Stimulated activated CD4-positive, alpha-beta T cell treated with anti-CD3 and anti-CD28 coated beads, Interleukin-2, amount 100 ng/mL, for 4 hours (primary cell): ENCODE data around the gene ATP8A2.

Source experiments
- DNase-seq: peaks from one replicate; pipeline ENCODE4 v3.0.0-alpha.2; 2020; ENCODE audit warnings: low read depth

The ATP8A2 gene

DNA sequence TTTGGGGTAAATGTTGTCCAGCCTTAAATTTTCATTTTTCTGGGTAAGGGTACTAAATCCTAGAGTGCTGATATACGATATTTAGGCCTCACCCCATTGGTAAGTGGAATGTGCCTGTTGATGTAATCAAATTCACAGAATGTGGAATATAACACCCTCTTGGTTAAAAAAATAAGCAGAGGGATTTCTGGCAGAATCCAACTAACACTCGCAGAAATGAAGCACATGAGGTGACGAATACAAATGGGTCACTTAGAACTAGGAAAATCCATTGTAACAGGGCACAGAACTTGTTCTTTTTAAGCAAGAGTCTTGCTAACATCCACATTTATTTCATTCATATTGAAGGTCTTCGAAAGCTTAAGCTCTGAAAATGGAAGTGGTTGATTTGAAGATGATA lies 359.8 kb downstream of the ATP8A2 start:
- DNase-seq, result no peak

- DNase-seq, result no peak
Measured at GRCh38 chr13:25732111-25732865, 360.5 kb downstream of the ATP8A2 start.

GRCh38 chr13:25733001-25733491 lies 361.3 kb downstream of the ATP8A2 start:
- DNase-seq, result no peak

- no peak for DNase-seq
Measured at GRCh38 chr13:25733696-25734435, 362.1 kb downstream of the ATP8A2 start.

DNA sequence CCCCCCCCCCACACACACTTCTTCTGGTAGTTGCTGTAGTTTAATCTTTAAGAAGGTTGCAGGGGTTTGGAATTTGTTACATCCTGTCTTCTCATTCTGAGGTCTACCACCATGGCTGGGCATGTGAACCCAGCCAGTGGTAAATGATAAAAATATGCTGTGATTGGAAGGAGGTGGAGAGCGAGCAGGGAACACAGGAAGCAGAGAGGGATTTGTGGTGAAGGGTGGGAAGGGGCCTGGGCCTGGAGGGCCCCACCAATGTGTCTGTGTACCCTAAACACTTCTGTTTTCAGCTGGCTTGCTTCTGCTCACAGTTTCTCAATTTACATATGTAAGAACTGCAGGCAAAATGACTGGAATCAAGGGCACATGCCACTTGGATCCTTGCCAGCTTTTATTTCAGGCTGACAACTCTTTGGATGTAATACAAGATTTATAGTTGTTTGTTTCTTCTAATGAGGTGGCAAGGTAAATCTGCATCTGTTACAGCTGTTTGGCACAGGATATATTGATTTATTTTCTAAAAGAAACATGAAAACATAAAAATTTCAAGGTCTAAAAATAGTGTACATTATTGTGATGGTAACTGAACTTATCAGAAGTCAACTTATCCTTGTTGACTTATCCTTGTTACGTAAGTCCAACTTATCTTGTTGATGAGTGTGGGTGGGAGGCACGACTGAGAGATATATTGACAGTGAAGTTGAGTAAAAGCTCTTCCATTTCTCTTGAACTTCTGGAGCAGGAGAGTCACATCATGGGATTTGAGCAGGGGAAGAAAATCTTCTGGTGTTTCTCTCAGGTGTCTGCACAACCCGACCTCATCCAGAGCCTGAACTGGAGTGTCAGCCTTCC lies 366.8 kb downstream of the ATP8A2 start:
- DNase-seq, result no peak

GRCh38 chr13:25739376-25739775 lies 367.6 kb downstream of the ATP8A2 start:
- DNase-seq, result no peak

- DNase-seq, result no peak
Measured at GRCh38 chr13:25741796-25742195, 370.0 kb downstream of the ATP8A2 start.

DNA sequence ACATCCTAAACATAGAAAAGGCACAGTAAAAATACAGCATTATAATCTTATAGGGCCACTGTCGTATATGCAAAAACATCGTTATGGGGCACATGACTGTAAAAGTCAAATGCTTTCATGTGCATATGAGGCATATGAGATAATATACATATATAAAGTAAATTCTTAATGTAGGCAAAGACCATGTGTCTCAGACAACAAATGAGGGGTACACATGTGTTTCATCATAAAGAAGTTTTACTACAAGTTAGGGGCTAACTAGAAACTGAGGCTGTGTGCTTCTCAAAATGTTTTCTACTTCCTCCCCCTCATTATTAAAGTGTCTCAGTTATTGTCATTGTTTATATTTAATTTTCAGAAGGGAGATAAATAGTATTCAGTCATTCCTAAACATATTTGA lies 370.4 kb downstream of the ATP8A2 start:
- no peak for DNase-seq

DNA sequence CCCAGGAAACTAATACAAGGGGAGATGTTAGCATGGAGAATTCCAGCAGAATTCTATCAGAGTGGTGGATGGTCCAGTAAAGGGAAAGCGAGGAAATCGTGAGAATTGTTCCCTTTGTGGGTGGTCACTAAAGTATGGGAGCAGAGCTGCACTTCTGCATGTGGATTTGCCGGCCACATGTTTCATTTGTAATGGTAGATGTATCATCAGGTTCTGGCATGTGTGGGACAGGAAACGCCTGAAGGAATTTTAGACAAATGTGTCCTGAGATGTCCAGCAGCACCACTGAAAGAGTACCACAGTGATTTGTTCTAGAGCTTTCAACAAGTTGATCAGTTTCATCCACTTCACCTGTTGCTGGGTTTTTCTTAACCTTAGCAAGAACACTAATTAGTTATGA lies 371.6 kb downstream of the ATP8A2 start:
- no peak for DNase-seq

DNA sequence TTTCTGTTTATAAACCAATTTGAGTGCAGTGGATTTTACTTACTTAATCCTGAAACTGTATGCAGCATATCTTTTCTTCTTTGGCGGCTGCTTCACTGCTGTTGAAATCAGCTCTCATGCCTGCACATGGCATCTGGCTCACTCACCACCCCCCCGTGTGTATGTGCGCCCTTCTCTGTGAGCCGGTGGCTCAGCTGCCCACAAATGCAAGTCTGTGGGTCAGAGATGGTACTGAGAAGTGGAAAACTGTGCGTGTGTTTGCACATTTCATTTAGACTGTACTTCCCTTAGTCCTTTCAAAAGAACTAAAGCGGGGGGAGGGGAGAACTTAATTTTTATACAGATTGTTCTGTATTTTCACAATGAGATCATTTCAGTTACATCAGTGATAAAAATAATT lies 372.4 kb downstream of the ATP8A2 start:
- DNase-seq, result no peak

DNA sequence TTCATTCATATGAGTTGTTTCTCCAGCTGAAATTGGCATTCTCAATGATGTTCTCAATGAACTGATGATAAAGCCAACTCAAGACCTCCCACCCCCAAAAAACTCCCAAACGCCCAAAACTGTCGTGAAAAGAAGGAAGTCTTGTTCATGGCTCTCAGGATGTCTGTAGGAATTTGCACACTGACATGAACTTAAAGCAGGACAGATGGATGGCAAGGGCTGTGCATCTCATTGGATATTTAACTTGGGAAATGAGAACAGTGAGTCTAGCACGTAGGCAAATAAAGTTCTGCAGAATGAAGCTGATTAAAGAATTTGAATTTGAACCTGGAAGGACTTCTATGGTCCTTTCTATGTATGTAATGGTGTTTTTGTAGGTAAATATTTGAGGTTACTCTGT lies 374.4 kb downstream of the ATP8A2 start:
- DNase-seq, result no peak

GRCh38 chr13:25752957-25753551 lies 381.3 kb downstream of the ATP8A2 start:
- no peak for DNase-seq

DNA sequence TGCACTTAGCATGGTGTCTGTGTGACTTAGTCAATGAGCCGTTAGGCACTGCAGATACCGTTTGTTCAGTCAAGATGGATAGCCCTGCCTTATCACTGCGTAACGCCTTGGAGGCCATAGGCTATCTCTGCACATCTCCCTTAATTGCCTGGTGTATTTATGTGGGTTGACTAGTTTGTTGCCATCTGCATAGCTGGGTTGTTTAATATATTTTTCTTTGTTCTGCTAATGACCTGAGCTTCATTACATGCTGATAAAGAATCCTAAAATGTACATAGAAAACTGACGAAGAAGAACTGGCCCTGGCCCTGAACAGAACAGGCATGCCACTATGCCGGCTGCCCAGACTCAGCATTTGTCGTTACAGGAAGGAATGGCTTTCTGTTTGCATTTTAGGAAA lies 382.2 kb downstream of the ATP8A2 start:
- DNase-seq, result no peak

GRCh38 chr13:25756251-25756650 lies 384.5 kb downstream of the ATP8A2 start:
- DNase-seq, result no peak

- no peak for DNase-seq
Measured at GRCh38 chr13:25756912-25757311, 385.1 kb downstream of the ATP8A2 start.

- no peak for DNase-seq
Measured at GRCh38 chr13:25761041-25761440, 389.3 kb downstream of the ATP8A2 start.

GRCh38 chr13:25762281-25762680 lies 390.5 kb downstream of the ATP8A2 start:
- no peak for DNase-seq

GRCh38 chr13:25762795-25763377 lies 391.1 kb downstream of the ATP8A2 start:
- no peak for DNase-seq

- DNase-seq, result no peak
Measured at GRCh38 chr13:25764378-25764777, 392.6 kb downstream of the ATP8A2 start.

GRCh38 chr13:25765266-25765665 lies 393.5 kb downstream of the ATP8A2 start:
- DNase-seq, result no peak

- DNase-seq, result no peak
Measured at GRCh38 chr13:25766576-25766975, 394.8 kb downstream of the ATP8A2 start.

DNA sequence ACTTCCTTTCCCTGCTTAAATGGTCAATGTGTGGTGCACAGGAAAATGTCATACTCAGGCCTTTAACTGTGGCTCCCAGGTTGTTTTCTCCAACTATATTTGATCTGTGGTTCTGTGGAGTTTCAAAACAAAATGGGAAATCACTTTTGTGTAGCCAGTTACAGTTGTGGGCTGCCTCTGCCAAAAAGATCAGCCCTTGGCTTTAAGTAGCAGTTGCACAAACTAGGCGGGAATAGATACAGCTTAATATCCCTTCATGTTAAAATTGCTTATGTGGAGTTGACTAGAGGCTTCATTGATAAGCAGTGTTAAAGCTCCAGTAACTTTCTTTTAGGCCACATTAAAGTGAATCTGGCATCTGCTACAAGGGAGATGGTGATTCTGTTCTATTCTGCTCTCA lies 395.2 kb downstream of the ATP8A2 start:
- no peak for DNase-seq
